HepG2 (cell line): ENCODE results near the gene ABL2. TPM values are rescaled to one million over a fixed set of nuclear protein-coding genes. Genes with fewer than 3 reads are reported as not detected.

ENCODE experiments used
- AFF4 ChIP-seq: sonication (generic); formaldehyde crosslinking; IDR thresholded peaks from 2 replicates; pipeline ENCODE4 v1.4.0; 2020; ENCODE audit warnings: missing genetic modification reagents
- BHLHE40 ChIP-seq: IDR thresholded peaks from 2 replicates; pipeline ENCODE4 v1.6.1; 2011; ENCODE audit warnings: low read length, improper control_type of control experiment
- HDAC2 ChIP-seq: sonication (generic); formaldehyde crosslinking; IDR thresholded peaks from 2 replicates; pipeline ENCODE4 v1.4.0; 2020; ENCODE audit warnings: missing genetic modification reagents
- ISL2 ChIP-seq: sonication (generic); formaldehyde crosslinking; IDR thresholded peaks from 2 replicates; pipeline ENCODE4 v1.5.0; 2020; ENCODE audit warnings: missing genetic modification reagents
- KMT2B ChIP-seq: IDR thresholded peaks from 2 replicates; pipeline ENCODE4 v1.6.1; 2016; ENCODE audit warnings: missing genetic modification reagents, missing compliant biosample characterization
- MED13 ChIP-seq: sonication (generic); formaldehyde crosslinking; IDR thresholded peaks from 2 replicates; pipeline ENCODE4 v1.5.0; 2020; ENCODE audit warnings: missing genetic modification reagents
- MED8 ChIP-seq: sonication (generic); formaldehyde crosslinking; IDR thresholded peaks from 2 replicates; pipeline ENCODE4 v1.8.1; 2023; ENCODE audit warnings: mild to moderate bottlenecking, missing genetic modification reagents; ENCODE audit not compliant: insufficient replicate concordance
- MXD1 ChIP-seq: sonication (generic); formaldehyde crosslinking; IDR thresholded peaks from 2 replicates; pipeline ENCODE4 v1.4.0; 2020; ENCODE audit warnings: mild to moderate bottlenecking, missing genetic modification reagents
- MZF1 ChIP-seq: sonication (generic); formaldehyde crosslinking; IDR thresholded peaks from 2 replicates; pipeline ENCODE4 v1.8.1; 2023; ENCODE audit warnings: mild to moderate bottlenecking, missing genetic modification reagents, borderline replicate concordance
- ONECUT2 ChIP-seq: sonication (generic); formaldehyde crosslinking; IDR thresholded peaks from 2 replicates; pipeline ENCODE4 v1.4.0; 2020; ENCODE audit warnings: missing genetic modification reagents
- PREB ChIP-seq: sonication (generic); formaldehyde crosslinking; IDR thresholded peaks from 2 replicates; pipeline ENCODE4 v1.4.0; 2020; ENCODE audit warnings: missing genetic modification reagents
- PTBP1 ChIP-seq: fragments of 200-400 bp; formaldehyde crosslinking; IDR thresholded peaks from 2 replicates; pipeline ENCODE4 v1.6.1; 2018; ENCODE audit warnings: low read length, low read depth; ENCODE audit not compliant: poor library complexity, severe bottlenecking
- REL ChIP-seq: sonication (generic); formaldehyde crosslinking; conservative IDR thresholded peaks from 2 replicates; pipeline ENCODE4 v1.8.0; 2022; ENCODE audit warnings: mild to moderate bottlenecking, missing genetic modification reagents, moderate library complexity
- SCMH1 ChIP-seq: sonication (generic); formaldehyde crosslinking; IDR thresholded peaks from 2 replicates; pipeline ENCODE4 v1.9.0; 2021; ENCODE audit warnings: missing genetic modification reagents, mild to moderate bottlenecking, borderline replicate concordance
- SIN3B ChIP-seq: fragments of 150-350 bp; IDR thresholded peaks from 2 replicates; pipeline ENCODE4 v1.6.1; 2014; ENCODE audit warnings: low read length
- SNAI1 ChIP-seq: sonication (generic); formaldehyde crosslinking; IDR thresholded peaks from 2 replicates; pipeline ENCODE4 v1.5.0; 2020; ENCODE audit warnings: mild to moderate bottlenecking, missing genetic modification reagents, borderline replicate concordance
- SRY ChIP-seq: sonication (generic); formaldehyde crosslinking; IDR thresholded peaks from 2 replicates; pipeline ENCODE4 v1.8.0; 2022; ENCODE audit warnings: mild to moderate bottlenecking, missing genetic modification reagents
- TBP ChIP-seq: sonication (generic); formaldehyde crosslinking; IDR thresholded peaks from 2 replicates; pipeline ENCODE4 v1.5.0; 2020; ENCODE audit warnings: missing genetic modification reagents
- U2AF1 ChIP-seq: fragments of 200-400 bp; formaldehyde crosslinking; optimal IDR thresholded peaks from 2 replicates; pipeline ENCODE3; 2017; ENCODE audit warnings: mild to moderate bottlenecking, low read depth, low read length
- ZBTB1 ChIP-seq: sonication (generic); formaldehyde crosslinking; IDR thresholded peaks from 2 replicates; pipeline ENCODE4 v1.4.0; 2020; ENCODE audit warnings: missing genetic modification reagents, borderline replicate concordance
- ZBTB7A ChIP-seq: sonication (generic); formaldehyde crosslinking; IDR thresholded peaks from 2 replicates; pipeline ENCODE4 v1.8.0; 2022; ENCODE audit warnings: mild to moderate bottlenecking, missing genetic modification reagents
- ZC3H13 ChIP-seq: sonication (generic); formaldehyde crosslinking; IDR thresholded peaks from 2 replicates; pipeline ENCODE4 v1.8.1; 2023; ENCODE audit warnings: mild to moderate bottlenecking, missing genetic modification reagents, moderate library complexity
- ZNF12 ChIP-seq: sonication (generic); formaldehyde crosslinking; IDR thresholded peaks from 2 replicates; pipeline ENCODE4 v1.5.0; 2020; ENCODE audit warnings: missing genetic modification reagents
- ZNF251 ChIP-seq: sonication (generic); formaldehyde crosslinking; IDR thresholded peaks from 2 replicates; pipeline ENCODE4 v1.9.0; 2021; ENCODE audit warnings: mild to moderate bottlenecking, missing genetic modification reagents
- ZNF331 ChIP-seq: sonication (generic); formaldehyde crosslinking; IDR thresholded peaks from 2 replicates; pipeline ENCODE4 v1.4.0; 2020; ENCODE audit warnings: missing genetic modification reagents
- ZNF543 ChIP-seq: sonication (generic); formaldehyde crosslinking; IDR thresholded peaks from 2 replicates; pipeline ENCODE4 v1.4.0; 2020; ENCODE audit warnings: mild to moderate bottlenecking, missing genetic modification reagents
- ZNF619 ChIP-seq: sonication (generic); formaldehyde crosslinking; IDR thresholded peaks from 2 replicates; pipeline ENCODE4 v1.4.0; 2020; ENCODE audit warnings: mild to moderate bottlenecking, missing genetic modification reagents
- ZNF670 ChIP-seq: sonication (generic); formaldehyde crosslinking; IDR thresholded peaks from 2 replicates; pipeline ENCODE4 v1.8.0; 2022; ENCODE audit warnings: mild to moderate bottlenecking, missing genetic modification reagents, borderline replicate concordance
- polyA plus RNA-seq, 8 experiments: library from polyadenylated mRNA; depleted of rRNA in 3 of 8; stranded (reverse) in 7 of 8; unstranded in 1 of 8; fragments of >200 nt; fragmentation: Illumina TruSeq in 4 of 8; extraction: Trizol in 4 of 8; gene quantifications; 2 replicates each; pipeline versions ENCODE4 v1.2.1 to v1.2.3, GENCODE V29; 2011 to 2016; ENCODE audit warnings: low read depth in 4 of 8, missing spikeins in 1 of 8, mixed read lengths in 1 of 8; ENCODE audit not compliant: insufficient read depth in 1 of 8
- total RNA-seq, 5 experiments: library from RNA; depleted of rRNA; stranded (reverse); fragments of >200 nt; fragmentation: Illumina TruSeq; extraction: Trizol; gene quantifications; 2 replicates each; pipeline ENCODE4 v1.2.3, GENCODE V29; 2016; ENCODE audit warnings: low read depth in 1 of 5

ABL2 gene
- total and polyA plus RNA-seq, 2 of the 13 experiments (the other 11 are each of a cell fraction or from before 2014, with no cell fraction given), result 5.8 to 6.0 TPM

GRCh38 chr1:179081687-179082332 lies 147.7 kb downstream of the ABL2 start, which contains the start of gene TOR3A (continued):
- no peak for TF ChIP-seq AFF4 (CRISPR knock-in tag)
- no peak; the same call in 1 of the 2 replicates for TF ChIP-seq REL (CRISPR knock-in tag)
- TF ChIP-seq PREB (CRISPR knock-in tag), result no peak
- TF ChIP-seq BHLHE40, result peak; percentile 69
- peak; percentile 70 for TF ChIP-seq KMT2B (CRISPR knock-in tag)
- no peak for TF ChIP-seq ZBTB7A
- TF ChIP-seq HDAC2 (CRISPR knock-in tag), result peak; percentile 43
- TF ChIP-seq MED13 (CRISPR knock-in tag), result peak; percentile 83; the same call in 1 of the 2 replicates
- TF ChIP-seq U2AF1, result no peak
- no peak for TF ChIP-seq TBP (CRISPR knock-in tag)
- TF ChIP-seq MXD1 (CRISPR knock-in tag), result no peak; the same call in 1 of the 2 replicates
- no peak for TF ChIP-seq SNAI1
- no peak for TF ChIP-seq SCMH1 (CRISPR knock-in tag)
- no peak for TF ChIP-seq ZC3H13 (CRISPR knock-in tag)
- peak; percentile 86; the same call in 1 of the 2 replicates for TF ChIP-seq ZNF670 (CRISPR knock-in tag)
- no peak; the same call in 1 of the 2 replicates for TF ChIP-seq ZNF543
- no peak for TF ChIP-seq SIN3B
- TF ChIP-seq ZNF251 (CRISPR knock-in tag), result no peak
- no peak; the same call in 1 of the 2 replicates for TF ChIP-seq ZNF331 (CRISPR knock-in tag)
- peak; percentile 48 for TF ChIP-seq MED8
- TF ChIP-seq ZBTB1 (CRISPR knock-in tag), result no peak
- 0 out of 2 replicates have a peak, but pooled peaks have one; percentile 32 for TF ChIP-seq ONECUT2
- no peak for TF ChIP-seq ZNF12 (CRISPR knock-in tag)
- TF ChIP-seq MZF1 (CRISPR knock-in tag), result no peak
- no peak; the same call in 1 of the 2 replicates for TF ChIP-seq ZNF619 (CRISPR knock-in tag)
- TF ChIP-seq PTBP1, result no peak
- TF ChIP-seq SRY (CRISPR knock-in tag), result 0 out of 2 replicates have a peak, but pooled peaks have one; percentile 51
- TF ChIP-seq ISL2 (CRISPR knock-in tag), result peak; percentile 75; the same call in 1 of the 2 replicates
